Upper lobe of left lung (tissue), 4 donors: Measurements from ENCODE around the gene GSTA2.
"Not testable (repeated sequence)": the region's sequence is repeated elsewhere in the genome, so short reads cannot be mapped to it uniquely, and the experiment has no call there.

Source experiments
- CTCF ChIP-seq, 6 experiments: fragments of 450-650 bp in 4 of 6; fragments of 200-600 bp in 2 of 6; sonication (generic) in 2 of 6; IDR thresholded peaks; one replicate each; pipeline ENCODE4 v1.5.1; 2016 to 2019; ENCODE audit warnings: antibody characterized with exemption in 6 of 6
- POLR2AphosphoS5 ChIP-seq, 2 donors: sonication (generic); formaldehyde crosslinking; IDR thresholded peaks; one replicate each; pipeline ENCODE4 v1.5.1; 2017; ENCODE audit warnings: antibody characterized with exemption in 2 of 2

GRCh38 chr6:52769399-52769798 is 6.1 kb upstream of the GSTA2 start:
- TF ChIP-seq CTCF, POLR2AphosphoS5 (IDR thresholded peaks at IDR 0.05): not testable (repeated sequence)
